ENCODE measurements around the gene PIK3AP1. TPM values are rescaled to one million over a fixed set of nuclear protein-coding genes. Genes with fewer than 3 reads are reported as not detected.
A peak's percentile ranks its signal among the peaks of the same experiment; 100 is the strongest.
"Not testable (repeated sequence)": the region's sequence is repeated elsewhere in the genome, so short reads cannot be mapped to it uniquely, and the experiment has no call there.

The PIK3AP1 gene
- total RNA-seq, 1 donor from 2014 or later = 5.4 TPM

DNA sequence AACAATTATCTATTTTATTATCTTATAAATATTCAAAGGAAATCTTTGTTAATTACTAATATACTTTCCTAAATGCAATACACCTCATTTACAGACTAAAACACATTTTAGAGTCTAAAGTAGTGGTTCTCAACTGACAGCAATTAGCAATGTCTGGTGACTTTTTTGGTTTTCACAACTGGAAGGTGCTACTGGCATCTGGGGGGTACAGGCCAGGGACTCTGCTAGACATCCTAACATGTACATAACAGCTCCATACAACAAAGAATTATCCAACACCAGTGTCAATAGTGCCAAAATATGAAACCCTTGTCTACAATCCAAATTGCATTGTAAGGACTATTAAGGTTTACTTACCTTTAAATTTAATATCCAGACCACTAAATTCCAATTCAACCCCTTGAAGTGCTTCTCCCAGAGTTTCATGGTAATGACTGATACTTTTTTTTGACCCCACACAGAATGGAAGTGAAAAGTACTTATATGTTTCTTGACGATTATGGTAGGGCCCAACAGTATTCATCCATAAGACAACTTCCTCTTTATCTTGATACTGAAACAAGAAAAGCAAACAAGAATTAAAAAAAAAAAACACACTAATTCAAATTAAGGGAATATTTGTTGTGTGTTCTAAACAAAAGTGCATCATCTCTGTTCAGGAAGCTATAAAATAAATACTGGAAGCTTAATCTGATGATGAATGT lies 143.9 kb downstream of the PIK3AP1 start:
- H3K4me1 ChIP-seq = peaks cover 83% of the 10 kb centered on the region
- H3K36me3 ChIP-seq = peaks cover 10% of the 10 kb centered on the region
- no peaks in the 10 kb centered on the region for H3K27me3 ChIP-seq (ENCODE audit: low read depth)
- intact Hi-C loops (cut with micrococcal nuclease) = no loop called here
- no peak overlapping the region for H3K27ac ChIP-seq (replicated peaks)
- H3K9me3 ChIP-seq (replicated peaks) = no peaks in the 10 kb centered on the region
- TF ChIP-seq, protein P1, sequence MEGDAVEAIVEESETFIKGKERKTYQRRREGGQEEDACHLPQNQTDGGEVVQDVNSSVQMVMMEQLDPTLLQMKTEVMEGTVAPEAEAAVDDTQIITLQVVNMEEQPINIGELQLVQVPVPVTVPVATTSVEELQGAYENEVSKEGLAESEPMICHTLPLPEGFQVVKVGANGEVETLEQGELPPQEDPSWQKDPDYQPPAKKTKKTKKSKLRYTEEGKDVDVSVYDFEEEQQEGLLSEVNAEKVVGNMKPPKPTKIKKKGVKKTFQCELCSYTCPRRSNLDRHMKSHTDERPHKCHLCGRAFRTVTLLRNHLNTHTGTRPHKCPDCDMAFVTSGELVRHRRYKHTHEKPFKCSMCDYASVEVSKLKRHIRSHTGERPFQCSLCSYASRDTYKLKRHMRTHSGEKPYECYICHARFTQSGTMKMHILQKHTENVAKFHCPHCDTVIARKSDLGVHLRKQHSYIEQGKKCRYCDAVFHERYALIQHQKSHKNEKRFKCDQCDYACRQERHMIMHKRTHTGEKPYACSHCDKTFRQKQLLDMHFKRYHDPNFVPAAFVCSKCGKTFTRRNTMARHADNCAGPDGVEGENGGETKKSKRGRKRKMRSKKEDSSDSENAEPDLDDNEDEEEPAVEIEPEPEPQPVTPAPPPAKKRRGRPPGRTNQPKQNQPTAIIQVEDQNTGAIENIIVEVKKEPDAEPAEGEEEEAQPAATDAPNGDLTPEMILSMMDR (IDR thresholded peaks at IDR 0.05; ENCODE audit: borderline replicate concordance) = no peak
- DNase-seq = no peak
- H3K4me3 ChIP-seq = no peak overlapping the region

DNA sequence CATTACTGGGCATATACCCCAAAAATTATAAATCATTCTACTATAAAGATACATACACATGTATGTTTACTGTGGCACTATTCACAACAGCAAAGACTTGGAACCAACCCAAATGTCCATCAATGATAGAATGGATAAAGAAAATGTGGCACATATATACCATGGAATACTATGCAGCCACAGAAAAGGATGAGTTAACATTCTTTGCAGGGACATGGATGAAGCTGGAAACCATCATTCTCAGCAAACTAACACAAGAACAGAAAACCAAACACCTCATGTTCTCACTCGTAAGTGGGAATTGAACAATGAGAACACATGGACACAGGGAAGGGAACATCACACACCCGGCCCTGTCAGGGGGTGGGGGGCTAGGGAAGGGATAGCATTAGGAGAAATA lies 145.8 kb downstream of the PIK3AP1 start:
- intact Hi-C loops (cut with micrococcal nuclease); H3K9me3 ChIP-seq (replicated peaks): not testable (repeated sequence)

DNA sequence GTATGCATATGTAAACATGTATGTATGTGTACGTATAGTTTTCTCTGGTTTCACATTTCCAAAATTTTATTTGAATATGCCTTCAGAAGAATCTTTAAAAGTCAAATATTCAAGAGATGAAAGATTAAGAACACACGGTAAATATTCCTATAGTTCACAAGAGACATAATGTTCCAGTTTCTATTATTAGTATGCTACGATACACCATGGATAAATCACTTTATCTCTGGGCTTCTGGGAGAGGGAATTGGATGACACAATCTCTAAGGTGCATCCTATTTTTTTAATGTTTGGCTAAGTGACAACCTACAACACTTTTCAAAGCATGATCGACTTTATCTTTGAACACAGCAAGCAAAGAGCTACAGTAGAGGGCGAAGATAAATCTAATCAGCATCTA lies 147.3 kb downstream of the PIK3AP1 start:
- Histone ChIP-seq H3K36me3 (peaks cover 10% of the 10 kb centered on the region), H3K9me3 (replicated peaks) (no peaks in the 10 kb centered on the region), H3K27me3 (ENCODE audit: low read depth) (no peaks in the 10 kb centered on the region), H3K4me1 (peaks cover 81% of the 10 kb centered on the region), H3K27ac (replicated peaks) (no peak overlapping the region), H3K4me3 (no peak overlapping the region)
- intact Hi-C loops (cut with micrococcal nuclease) = no loop called here
- TF ChIP-seq, protein P1 (IDR thresholded peaks at IDR 0.05; ENCODE audit: borderline replicate concordance) = no peak
- DNase-seq = no peak

More for the DNA sequence above, 145.8 kb downstream of the PIK3AP1 start:
- H3K4me1 ChIP-seq = peaks cover 81% of the 10 kb centered on the region
- not testable (repeated sequence) for H3K36me3 ChIP-seq; H3K27ac ChIP-seq (replicated peaks); H3K27me3 ChIP-seq (ENCODE audit: low read depth); H3K4me3 ChIP-seq; DNase-seq

DNA sequence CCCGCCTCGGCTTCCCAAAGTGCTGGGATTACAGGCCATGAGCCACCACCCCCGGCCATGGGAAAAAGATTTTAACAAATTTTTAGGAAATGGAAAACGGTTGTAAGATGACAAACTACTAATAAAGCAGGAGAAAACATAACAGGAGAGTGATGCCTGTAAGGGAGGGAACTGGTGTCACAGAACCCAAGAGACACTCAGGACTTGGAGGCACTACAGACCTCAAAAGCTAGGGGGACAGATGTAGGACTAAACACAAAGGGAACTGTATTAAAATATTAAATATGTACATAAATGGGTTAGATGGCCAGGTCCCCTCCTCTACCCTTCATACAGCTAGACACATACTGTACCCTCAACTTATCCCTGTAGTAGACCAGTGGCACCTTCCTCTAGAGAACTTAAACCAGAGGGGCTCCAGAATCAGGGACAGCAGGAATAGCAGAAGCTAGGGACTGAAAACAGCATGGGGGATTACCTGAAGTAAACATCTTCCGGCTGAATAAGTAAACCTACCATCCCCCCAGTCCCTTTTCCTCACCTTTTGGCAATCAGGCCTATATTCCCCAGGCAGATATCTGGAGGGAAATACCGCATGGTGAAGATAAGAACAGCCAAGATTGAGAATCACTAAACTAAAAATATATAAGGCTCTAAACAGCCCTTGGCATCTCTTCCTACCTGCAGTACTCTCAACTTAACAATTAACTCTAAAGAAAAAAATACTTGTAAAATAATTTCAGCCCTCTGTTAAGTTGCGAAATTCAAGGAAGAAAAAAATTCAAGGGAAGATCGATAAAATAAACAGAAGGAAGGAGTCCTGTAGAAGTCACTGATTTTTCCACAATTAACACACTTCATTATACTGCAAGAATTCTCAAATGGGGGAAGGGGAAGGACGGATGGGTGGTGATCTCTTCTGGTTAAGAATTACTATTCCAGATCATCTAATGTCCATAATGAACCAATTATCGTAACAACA lies 149.0 kb downstream of the PIK3AP1 start:
- no peak overlapping the region for H3K4me3 ChIP-seq
- TF ChIP-seq, protein P1 (IDR thresholded peaks at IDR 0.05; ENCODE audit: borderline replicate concordance) = peak; percentile 16
- intact Hi-C loops (cut with micrococcal nuclease) = no loop called here
- DNase-seq = no peak
- H3K4me1 ChIP-seq = peaks cover 77% of the 10 kb centered on the region
- no peaks in the 10 kb centered on the region for H3K9me3 ChIP-seq (replicated peaks)
- H3K36me3 ChIP-seq = peaks cover 11% of the 10 kb centered on the region
- H3K27me3 ChIP-seq (ENCODE audit: low read depth) = no peaks in the 10 kb centered on the region
- no peak overlapping the region for H3K27ac ChIP-seq (replicated peaks)

DNA sequence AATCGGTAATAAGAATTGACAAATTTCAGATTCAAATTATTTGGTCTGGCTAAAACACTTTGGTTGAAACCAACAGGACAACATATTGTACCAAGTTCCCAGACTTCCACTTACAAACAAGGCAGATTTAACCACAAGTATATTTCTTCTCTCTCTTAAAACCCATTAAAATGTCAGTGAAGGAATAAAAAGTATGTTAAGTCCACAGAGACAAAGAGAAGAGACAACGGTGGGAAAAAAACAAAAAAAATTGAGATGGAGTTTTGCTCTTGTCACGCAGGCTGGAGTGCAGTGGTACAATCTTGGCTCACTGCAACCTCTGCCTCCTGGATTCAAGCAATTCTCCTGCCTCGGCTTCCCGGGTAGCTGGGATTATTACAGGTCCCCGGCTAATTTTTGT lies 149.8 kb downstream of the PIK3AP1 start:
- H3K36me3 ChIP-seq = peaks cover 9% of the 10 kb centered on the region
- no peaks in the 10 kb centered on the region for H3K27me3 ChIP-seq (ENCODE audit: low read depth)
- H3K4me1 ChIP-seq = peaks cover 76% of the 10 kb centered on the region
- no peaks in the 10 kb centered on the region for H3K9me3 ChIP-seq (replicated peaks)
- DNase-seq = no peak
- H3K4me3 ChIP-seq = no peak overlapping the region
- no peak overlapping the region for H3K27ac ChIP-seq (replicated peaks)
- TF ChIP-seq, protein P1 (IDR thresholded peaks at IDR 0.05; ENCODE audit: borderline replicate concordance) = no peak
- intact Hi-C loops (cut with micrococcal nuclease) = no loop called here
